Measurements from ENCODE around the gene PPP1R1B.

GRCh38 chr17:39582658-39583057, 44.1 kb upstream of the PPP1R1B start:
- TF ChIP-seq, protein P1, sequence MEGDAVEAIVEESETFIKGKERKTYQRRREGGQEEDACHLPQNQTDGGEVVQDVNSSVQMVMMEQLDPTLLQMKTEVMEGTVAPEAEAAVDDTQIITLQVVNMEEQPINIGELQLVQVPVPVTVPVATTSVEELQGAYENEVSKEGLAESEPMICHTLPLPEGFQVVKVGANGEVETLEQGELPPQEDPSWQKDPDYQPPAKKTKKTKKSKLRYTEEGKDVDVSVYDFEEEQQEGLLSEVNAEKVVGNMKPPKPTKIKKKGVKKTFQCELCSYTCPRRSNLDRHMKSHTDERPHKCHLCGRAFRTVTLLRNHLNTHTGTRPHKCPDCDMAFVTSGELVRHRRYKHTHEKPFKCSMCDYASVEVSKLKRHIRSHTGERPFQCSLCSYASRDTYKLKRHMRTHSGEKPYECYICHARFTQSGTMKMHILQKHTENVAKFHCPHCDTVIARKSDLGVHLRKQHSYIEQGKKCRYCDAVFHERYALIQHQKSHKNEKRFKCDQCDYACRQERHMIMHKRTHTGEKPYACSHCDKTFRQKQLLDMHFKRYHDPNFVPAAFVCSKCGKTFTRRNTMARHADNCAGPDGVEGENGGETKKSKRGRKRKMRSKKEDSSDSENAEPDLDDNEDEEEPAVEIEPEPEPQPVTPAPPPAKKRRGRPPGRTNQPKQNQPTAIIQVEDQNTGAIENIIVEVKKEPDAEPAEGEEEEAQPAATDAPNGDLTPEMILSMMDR (IDR thresholded peaks at IDR 0.05 in 4 of 5, conservative IDR thresholded peaks at IDR 0.05 in 1 of 5): no peak
- TF ChIP-seq POLR2A (IDR thresholded peaks at IDR 0.05): no peak

Data from gastrocnemius medialis (tissue), 4 donors.